Measurements from ENCODE around the gene GLRX5. TPM values are rescaled to one million over a fixed set of nuclear protein-coding genes. Genes with fewer than 3 reads are reported as not detected.

The GLRX5 gene
- total RNA-seq, 1 experiment from 2014 or later, result 67.8 TPM

GRCh38 chr14:95518045-95518751, 16.7 kb upstream of the GLRX5 start:
- H3K4me1 Mint-ChIP-seq (ENCODE audit: low read depth, unreplicated experiment), result peaks cover 7% of the 10 kb centered on the region
- ChIA-PET CTCF (interaction anchor here (0.7 to 1.4 kb wide), 2 partner anchors 74 to 76 kb away, joined by 4 to 5 read pairs; no protein-coding TSS in a partner anchor), POLR2A (no interaction called here)
- no peak for DNase-seq
- H3K36me3 ChIP-seq (ENCODE audit: control insufficient read depth, insufficient read depth, low read length), result no peaks in the 10 kb centered on the region; the same call in 1 of the 2 replicates
- H3K9me3 Mint-ChIP-seq (ENCODE audit: unreplicated experiment), result no peaks in the 10 kb centered on the region
- no peaks in the 10 kb centered on the region for H3K27me3 Mint-ChIP-seq (ENCODE audit: insufficient read depth, unreplicated experiment)
- peaks cover 21% of the 10 kb centered on the region for H3K4me1 ChIP-seq
- TF ChIP-seq, protein P1, sequence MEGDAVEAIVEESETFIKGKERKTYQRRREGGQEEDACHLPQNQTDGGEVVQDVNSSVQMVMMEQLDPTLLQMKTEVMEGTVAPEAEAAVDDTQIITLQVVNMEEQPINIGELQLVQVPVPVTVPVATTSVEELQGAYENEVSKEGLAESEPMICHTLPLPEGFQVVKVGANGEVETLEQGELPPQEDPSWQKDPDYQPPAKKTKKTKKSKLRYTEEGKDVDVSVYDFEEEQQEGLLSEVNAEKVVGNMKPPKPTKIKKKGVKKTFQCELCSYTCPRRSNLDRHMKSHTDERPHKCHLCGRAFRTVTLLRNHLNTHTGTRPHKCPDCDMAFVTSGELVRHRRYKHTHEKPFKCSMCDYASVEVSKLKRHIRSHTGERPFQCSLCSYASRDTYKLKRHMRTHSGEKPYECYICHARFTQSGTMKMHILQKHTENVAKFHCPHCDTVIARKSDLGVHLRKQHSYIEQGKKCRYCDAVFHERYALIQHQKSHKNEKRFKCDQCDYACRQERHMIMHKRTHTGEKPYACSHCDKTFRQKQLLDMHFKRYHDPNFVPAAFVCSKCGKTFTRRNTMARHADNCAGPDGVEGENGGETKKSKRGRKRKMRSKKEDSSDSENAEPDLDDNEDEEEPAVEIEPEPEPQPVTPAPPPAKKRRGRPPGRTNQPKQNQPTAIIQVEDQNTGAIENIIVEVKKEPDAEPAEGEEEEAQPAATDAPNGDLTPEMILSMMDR (IDR thresholded peaks at IDR 0.05; ENCODE audit: insufficient read depth in 1 of 2, low read depth in 1 of 2, low read length in 1 of 2, severe bottlenecking in 1 of 2, unreplicated experiment in 1 of 2), result no peak
- no peak overlapping the region for H3K27ac Mint-ChIP-seq (ENCODE audit: unreplicated experiment)
- no TSS peak for BruUV-seq (replicated peaks)
- no peaks in the 10 kb centered on the region for H3K27me3 ChIP-seq (replicated peaks; ENCODE audit: control insufficient read depth, insufficient read depth, low read length)
- H3K4me3 ChIP-seq (ENCODE audit: low read depth, low read length), result no peak overlapping the region
- no peak overlapping the region for H3K4me3 Mint-ChIP-seq (ENCODE audit: unreplicated experiment)
- intact Hi-C loops (cut with micrococcal nuclease; ENCODE audit: unreplicated experiment), result no loop called here
- no peaks in the 10 kb centered on the region for H3K9me3 ChIP-seq
- H3K36me3 Mint-ChIP-seq (ENCODE audit: insufficient read depth, unreplicated experiment), result no peaks in the 10 kb centered on the region

- Mint-ChIP-seq H3K36me3 (ENCODE audit: insufficient read depth, unreplicated experiment) (peaks cover 5% of the 10 kb centered on the region), H3K4me3 (ENCODE audit: unreplicated experiment) (no peak overlapping the region), H3K4me1 (ENCODE audit: low read depth, unreplicated experiment) (peaks cover 21% of the 10 kb centered on the region), H3K27ac (ENCODE audit: unreplicated experiment) (no peak overlapping the region), H3K9me3 (ENCODE audit: unreplicated experiment) (no peaks in the 10 kb centered on the region), H3K27me3 (ENCODE audit: insufficient read depth, unreplicated experiment) (no peaks in the 10 kb centered on the region)
- no TSS peak for BruUV-seq (replicated peaks)
- Histone ChIP-seq H3K36me3 (ENCODE audit: control insufficient read depth, insufficient read depth, low read length) (no peaks in the 10 kb centered on the region; the same call in 1 of the 2 replicates), H3K4me1 (peaks cover 36% of the 10 kb centered on the region), H3K27me3 (replicated peaks; ENCODE audit: control insufficient read depth, insufficient read depth, low read length) (no peaks in the 10 kb centered on the region), H3K9me3 (no peaks in the 10 kb centered on the region), H3K4me3 (ENCODE audit: low read depth, low read length) (no peak overlapping the region)
- no peak for DNase-seq
- intact Hi-C loops (cut with micrococcal nuclease; ENCODE audit: unreplicated experiment), result no loop called here
- CTCF ChIA-PET, result no interaction called here
- TF ChIP-seq, protein P1 (IDR thresholded peaks at IDR 0.05; ENCODE audit: insufficient read depth in 1 of 2, low read depth in 1 of 2, low read length in 1 of 2, severe bottlenecking in 1 of 2, unreplicated experiment in 1 of 2), result no peak
- POLR2A ChIA-PET, result no interaction called here
These were observed 15.2 kb upstream of the GLRX5 start for GRCh38 chr14:95519699-95520098.

DNA sequence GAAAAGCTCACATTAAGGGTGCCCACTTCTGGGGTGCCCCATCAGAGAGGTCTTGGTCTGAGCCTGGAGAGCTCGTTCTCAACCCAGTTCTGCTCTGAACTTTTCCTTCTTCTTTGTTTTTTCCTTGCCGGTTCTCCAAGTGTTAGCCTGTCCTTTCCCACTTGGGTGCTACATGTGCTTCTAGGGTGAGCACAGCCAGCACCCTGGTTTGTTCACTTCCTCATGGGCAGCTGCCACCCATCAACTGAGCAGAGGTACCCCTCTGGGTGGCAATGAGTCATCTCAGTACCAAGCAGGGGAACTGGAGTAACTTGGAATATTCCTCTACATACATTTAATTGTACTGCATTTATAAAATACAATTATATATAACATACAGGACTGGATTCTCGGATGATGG, 14.5 kb upstream of the GLRX5 start:
- Mint-ChIP-seq H3K9me3 (ENCODE audit: unreplicated experiment) (no peaks in the 10 kb centered on the region), H3K4me3 (ENCODE audit: unreplicated experiment) (no peak overlapping the region), H3K36me3 (ENCODE audit: insufficient read depth, unreplicated experiment) (peaks cover 5% of the 10 kb centered on the region), H3K27me3 (ENCODE audit: insufficient read depth, unreplicated experiment) (no peaks in the 10 kb centered on the region), H3K27ac (ENCODE audit: unreplicated experiment) (no peak overlapping the region), H3K4me1 (ENCODE audit: low read depth, unreplicated experiment) (peaks cover 26% of the 10 kb centered on the region)
- H3K4me1 ChIP-seq, result peaks cover 38% of the 10 kb centered on the region
- no TSS peak for BruUV-seq (replicated peaks)
- ChIA-PET POLR2A (no interaction called here), CTCF (no interaction called here)
- DNase-seq, result no peak
- H3K36me3 ChIP-seq (ENCODE audit: control insufficient read depth, insufficient read depth, low read length), result no peaks in the 10 kb centered on the region; the same call in 1 of the 2 replicates
- H3K27me3 ChIP-seq (replicated peaks; ENCODE audit: control insufficient read depth, insufficient read depth, low read length), result no peaks in the 10 kb centered on the region
- no peaks in the 10 kb centered on the region for H3K9me3 ChIP-seq
- TF ChIP-seq, protein P1 (IDR thresholded peaks at IDR 0.05; ENCODE audit: insufficient read depth in 1 of 2, low read depth in 1 of 2, low read length in 1 of 2, severe bottlenecking in 1 of 2, unreplicated experiment in 1 of 2), result no peak
- H3K4me3 ChIP-seq (ENCODE audit: low read depth, low read length), result no peak overlapping the region
- intact Hi-C loops (cut with micrococcal nuclease; ENCODE audit: unreplicated experiment), result no loop called here
